GM12874 (cell line): ENCODE results near the gene CFAP91.

ENCODE experiments used
- CTCF ChIP-seq: IDR thresholded peaks from 2 replicates; pipeline ENCODE4 v1.5.1; 2011; ENCODE audit warnings: low read depth, mild to moderate bottlenecking, control low read depth, low read length, moderate library complexity; ENCODE audit not compliant: insufficient read depth

CFAP91 gene

GRCh38 chr3:119751423-119751822 lies 48.6 kb downstream of the CFAP91 start:
- TF ChIP-seq CTCF: no peak
